ENCODE results near the gene ZPBP2.
"Not testable (repeated sequence)": the region's sequence is repeated elsewhere in the genome, so short reads cannot be mapped to it uniquely, and the experiment has no call there.

The ZPBP2 gene

DNA sequence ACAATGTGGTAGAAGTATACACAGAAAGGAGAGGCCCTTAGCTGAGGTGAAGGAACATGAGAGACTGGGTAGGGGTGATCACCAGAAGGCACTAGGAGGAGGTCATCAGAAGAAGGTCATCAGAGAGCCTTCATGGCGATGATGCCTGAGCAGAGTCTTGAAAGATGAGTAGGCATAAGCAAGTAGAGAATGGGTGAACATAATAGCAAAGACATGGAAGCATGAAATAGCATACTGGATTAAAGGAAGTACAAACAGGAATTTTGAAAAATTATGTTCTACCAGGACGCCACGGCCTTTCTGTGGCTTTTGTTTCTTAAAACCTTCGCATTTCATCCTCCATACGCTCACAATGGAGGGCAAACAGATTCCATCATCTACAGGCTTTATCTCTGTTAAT lies 6.8 kb upstream of the ZPBP2 start:
- no peak for DNase-seq

DNA sequence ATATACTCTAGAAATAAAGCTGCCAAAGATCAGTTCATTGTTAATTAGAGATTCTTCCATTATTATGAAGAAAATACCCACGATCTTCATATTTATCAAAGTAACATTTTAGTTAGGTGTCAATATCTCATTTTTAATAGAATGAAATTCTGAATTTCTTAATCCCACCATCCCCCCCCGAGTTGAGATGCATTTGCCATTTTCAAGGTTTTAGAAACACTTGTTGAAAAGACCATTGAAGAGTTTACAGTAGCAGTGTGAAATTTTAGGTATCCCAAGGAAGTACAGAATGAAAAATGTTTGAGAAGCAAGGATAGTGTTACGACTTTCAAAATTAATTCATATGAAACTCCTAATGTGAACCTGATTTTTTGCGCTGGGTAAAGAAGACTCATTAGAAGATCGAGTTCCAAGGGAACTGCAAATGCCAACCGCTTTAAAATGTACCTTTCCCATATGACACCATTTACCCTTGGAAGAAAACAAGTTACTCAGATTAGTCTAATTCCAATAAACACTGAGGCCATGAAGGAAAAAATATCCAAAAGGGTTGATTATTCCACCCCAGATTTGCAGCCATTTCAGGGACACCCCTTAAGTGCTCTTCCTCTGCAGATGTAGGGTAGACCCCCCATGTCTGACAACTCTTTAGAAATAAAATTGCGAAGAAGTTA lies 4.6 kb upstream of the ZPBP2 start:
- DNase-seq: no peak

DNA sequence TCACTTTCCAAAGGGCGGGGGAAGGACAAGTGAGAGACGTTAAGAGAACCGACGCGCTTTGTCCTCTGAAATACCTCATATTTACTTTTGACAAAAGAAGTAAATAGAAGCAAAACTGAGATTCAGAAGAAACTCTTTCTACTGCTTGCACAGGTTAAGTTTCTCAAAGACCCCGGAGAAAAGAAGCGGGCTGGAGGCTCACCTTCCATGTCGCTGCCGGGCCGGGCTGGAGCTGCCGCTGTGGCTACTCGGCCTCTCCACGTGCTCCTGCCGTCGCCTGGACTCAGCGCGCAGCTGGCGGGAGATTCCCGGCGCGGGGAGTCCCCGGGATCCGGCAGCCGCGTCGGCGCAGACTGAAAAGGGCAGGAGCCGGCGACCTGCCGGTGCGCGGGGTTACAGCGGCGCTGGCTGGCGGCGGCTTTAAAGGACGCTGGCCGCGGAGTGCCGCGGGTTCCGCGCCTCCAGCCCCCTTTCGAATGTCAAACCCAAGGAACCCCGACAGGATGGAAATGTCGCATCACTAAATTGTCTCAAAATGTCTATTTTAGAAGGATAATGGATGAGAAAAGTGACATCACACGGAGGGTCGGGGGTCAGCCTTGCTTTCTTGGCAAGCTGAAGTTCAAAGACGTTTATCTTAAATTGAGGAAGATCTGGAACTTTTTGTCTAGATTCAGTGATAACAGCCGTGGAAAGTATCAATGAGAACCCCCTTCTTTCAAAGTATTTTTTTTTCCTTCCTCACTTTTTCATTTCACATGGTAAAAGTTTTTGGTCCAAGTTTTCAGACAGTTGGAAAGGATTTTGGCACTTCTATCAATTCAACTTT lies 3.9 kb upstream of the ZPBP2 start, which contains the start of gene IKZF3:
TSS of gene IKZF3 (minus strand) at position 395 of the 829 bp plus-strand sequence. CDS start at position 209, 186 bp downstream.
- peak; percentile 90 for DNase-seq

DNA sequence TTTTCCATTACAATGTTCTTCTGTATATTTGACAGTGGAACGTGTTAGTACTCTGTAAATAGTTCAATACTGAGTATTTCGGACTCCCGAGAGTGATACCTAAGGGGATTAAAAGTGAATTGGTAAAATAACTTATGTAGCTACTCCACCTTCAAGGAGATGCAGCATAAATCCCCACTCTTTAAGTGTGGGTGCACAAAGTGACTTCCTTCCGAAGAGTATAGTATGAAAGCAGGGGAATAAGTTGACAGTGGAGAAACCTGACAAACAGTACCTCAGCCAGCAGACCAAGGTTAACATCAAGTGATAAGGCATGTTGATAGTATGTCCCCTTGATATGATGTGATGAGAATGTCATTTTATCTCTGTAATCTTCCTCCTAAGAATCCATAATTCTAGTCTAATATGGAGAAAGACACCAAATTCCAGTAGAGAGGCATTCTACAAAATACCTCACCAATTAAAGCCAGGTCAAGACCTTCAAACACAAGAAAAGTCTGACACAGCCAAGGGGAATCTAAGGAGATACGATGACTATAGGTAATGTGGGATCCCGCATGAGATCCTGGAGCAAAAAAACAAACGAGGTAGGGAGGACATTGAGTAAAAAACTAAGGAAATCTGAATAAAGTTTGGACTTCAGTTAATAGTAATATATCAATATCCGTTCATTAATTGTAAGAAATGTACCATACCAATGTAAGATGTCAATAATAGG lies 1.8 kb upstream of the ZPBP2 start:
- no peak for DNase-seq

DNA sequence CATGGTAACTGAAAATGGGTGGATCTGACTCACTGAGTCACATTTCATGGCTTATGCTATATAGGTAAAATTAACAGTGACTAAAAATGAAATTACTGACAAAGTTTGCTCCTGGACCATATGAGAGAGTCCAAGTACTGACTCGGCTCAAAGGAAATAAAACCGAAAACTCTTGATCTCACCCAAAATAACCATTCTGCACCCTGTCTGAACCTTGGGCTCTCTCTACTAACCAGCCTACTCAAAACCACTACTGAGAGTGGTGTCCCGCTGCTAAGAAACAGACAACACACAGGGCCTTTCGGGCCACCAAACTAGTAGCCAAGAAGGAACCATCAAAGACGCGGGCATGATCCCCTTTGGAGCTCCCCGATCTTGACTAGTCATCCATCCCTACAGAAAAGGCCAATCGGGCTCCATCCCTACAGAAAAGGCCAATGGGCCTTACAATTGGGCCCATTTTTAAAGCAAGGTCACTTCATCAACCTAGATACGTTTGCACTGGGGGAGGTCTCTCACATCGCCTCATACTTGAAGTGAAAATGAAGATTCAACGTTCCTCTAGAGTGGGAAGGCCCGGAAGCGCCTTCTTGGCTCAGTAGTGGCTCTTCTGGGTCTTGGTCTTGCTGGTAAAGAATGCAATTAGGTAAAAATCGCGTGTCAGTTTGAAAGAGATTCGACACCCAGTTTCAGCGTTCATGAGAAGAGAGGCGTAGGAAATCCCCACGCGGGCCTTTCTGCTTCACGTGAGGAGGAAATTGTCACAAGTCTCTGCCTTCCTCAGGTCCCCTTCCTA lies 720 bp upstream of the ZPBP2 start:
- peak; percentile 81 for DNase-seq

DNA sequence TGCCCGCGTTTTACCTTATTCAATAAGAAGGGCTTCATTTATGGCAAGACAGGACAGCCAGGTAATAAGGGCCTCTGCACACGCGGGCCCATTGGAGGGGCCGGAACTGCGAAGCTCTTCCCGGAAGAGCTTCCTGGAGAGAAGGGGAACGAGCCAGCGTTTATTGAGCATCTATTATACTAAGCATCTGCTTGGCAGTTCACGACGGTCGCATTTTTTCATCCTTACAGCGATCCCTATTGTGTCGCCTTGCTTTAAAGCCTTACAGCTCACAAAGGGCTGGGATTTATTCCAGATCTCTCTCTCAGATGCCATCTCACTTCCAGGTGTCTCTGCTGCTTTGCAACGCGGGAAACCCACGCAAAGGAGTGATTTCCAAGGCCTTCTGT lies 546 bp downstream of the ZPBP2 start:
- DNase-seq: no peak

DNA sequence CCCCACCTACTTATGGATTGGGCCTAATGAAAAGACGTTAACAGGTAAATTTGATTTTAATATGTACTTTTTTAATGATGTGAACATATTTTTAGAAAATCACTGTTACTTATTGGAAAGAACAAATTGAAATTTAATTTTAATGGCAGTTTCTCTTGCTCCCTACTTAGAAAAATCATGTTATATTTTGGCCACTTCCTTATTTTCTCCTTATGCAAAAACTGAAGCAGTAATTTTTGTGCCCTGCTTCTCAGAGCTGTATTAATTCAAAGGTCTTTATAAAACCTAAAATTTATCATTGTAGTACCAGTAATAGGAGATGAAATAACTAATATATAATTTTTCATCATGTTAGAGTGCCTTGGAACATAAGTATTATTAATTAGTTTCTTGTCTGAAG lies 2.8 kb downstream of the ZPBP2 start:
- DNase-seq: no peak

DNA sequence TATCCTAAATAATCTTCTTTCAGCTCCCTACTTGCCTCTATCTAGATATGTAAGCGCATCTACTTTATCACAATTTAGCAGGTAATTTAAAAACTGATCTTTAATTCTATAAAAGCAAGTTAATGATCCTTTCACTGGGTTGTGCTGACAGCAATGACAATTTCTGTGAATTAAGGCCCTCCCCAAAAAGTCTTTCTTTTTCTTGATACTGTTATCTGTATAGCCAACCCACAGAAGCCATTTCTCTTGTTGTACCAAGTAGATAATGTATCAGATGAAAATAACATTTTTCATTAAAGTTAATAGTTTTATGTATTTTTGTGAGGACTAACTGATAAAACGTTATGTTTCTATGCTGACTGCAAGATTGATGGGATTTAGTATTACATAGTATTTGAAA lies 3.8 kb downstream of the ZPBP2 start:
- DNase-seq: no peak

DNA sequence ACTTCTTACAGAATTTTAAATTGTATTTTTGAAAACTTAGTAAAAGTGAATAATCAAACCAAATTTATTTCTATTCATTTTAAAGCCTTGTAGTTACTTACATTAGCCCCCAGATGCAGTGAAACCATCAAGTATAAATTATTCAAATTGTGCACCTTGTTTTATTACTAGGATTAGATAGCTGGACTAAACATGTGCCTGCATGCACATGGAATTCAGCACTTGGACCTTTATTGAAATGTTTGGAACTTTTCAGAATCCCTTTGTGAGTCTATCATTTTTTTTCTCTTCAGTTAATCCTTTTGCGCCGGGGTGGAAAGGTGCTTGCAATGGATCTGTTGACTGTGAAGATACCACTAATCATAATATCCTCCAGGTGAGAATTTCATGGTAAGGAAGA lies 4.7 kb downstream of the ZPBP2 start:
- DNase-seq: no peak

DNA sequence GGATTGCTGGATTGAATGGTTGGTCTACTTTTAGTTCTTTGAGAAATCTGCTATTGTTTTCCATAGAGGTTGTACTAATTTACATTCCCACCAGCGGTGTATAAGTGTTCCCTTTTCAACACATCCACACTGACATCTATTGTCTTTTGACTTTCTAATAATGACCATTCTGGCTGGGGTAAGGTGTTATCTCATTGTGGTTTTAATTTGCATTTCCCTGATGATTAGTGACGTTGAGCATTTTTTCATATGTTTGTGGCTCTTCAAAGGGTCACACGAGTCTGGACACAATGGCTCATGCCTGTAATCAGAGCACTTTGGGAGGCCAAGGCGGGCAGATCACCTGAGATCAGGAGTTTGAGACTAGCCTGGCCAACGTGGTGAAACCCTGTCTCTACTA lies 18.1 kb downstream of the ZPBP2 start:
- not testable (repeated sequence) for DNase-seq

DNA sequence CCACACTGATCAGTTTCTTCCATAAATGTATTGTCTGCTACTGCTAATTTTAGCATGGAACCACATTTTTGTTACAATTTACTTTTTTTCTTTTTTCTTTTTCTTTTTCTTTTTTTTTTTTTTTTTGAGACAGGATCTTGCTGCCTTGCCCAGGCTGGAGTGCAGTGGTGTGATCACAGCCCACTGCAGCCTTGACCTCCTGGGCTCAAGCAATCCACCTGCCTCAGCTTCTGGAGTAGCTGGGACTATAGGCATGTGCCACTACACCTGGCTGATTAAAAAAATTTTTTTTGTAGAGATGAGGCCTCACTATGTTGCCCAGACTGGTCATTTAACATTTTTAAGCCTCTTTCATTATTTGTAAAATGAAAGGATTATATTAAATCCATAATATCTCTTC lies 19.1 kb downstream of the ZPBP2 start:
- no peak for DNase-seq

DNA sequence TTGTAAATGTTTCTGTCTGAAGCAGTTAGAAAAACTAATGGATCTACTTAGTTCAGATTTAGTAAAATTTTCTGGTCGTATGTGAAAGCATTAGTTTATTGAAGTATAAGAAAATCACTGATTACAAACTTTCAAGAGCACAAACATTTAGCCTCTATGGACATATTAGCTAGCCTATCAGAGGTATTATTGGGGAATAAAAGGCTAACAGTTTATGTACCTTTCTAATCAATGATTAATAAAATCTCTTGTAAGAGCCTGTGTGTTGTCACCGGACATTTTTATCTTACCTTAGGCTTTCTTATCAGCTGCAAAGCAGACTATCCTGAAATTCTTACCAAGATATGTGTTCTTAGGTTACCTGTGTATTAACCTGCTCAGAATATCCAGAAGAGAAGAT lies 21.2 kb downstream of the ZPBP2 start:
- DNase-seq: no peak

DNA sequence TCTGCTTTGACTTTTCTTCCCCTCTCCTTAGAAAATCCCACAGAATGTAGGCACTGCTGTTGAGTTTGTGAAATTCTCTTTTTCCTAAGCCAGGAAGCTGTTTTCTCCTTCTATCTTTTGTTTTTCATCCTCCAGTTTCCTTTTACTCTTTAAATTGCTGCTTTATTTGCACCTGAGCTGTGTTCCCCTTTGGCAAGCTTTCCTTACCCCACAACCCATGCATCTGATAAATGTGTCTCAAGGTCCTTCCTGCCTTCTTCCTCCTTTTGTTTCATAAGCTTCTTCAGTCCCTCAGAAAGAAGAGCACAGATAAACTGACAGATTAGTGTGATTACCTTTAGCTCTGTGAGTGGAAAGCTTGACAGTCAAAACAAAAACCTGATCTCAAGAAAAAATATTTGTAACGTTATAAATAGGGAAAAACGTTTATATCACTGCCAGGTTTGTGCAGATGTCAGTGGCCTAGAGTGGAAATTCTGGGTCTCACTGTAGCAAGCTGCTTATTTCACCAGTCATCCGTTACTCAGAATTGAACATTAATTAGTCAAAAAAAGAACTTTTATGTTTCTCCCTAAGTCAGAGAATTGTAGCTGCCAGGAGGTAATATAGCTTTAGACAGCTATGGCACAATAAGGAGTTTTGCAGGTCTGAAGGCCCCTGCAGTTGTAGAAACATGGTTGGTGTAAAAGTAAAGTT lies 26.8 kb downstream of the ZPBP2 start:
- DNase-seq: no peak

DNA sequence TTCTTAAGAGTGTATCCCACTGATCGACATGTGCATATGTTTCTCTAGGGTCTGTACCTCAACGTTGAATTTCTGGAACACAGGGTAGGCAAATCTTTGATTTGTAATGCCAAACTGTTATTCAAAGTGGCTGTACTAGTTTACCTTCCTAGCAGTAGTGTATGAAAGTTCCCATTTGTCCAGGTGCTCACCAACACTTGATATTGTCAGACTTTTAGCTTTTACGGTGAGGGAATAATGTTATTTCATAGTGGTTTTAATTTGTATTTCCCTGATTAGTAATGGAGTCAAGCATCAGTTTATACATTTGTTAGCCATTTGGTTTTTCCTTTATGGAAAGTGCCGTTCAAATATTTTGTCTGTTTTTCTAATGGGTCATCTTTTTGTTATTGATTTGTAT lies 30.1 kb downstream of the ZPBP2 start:
- no peak for DNase-seq

DNA sequence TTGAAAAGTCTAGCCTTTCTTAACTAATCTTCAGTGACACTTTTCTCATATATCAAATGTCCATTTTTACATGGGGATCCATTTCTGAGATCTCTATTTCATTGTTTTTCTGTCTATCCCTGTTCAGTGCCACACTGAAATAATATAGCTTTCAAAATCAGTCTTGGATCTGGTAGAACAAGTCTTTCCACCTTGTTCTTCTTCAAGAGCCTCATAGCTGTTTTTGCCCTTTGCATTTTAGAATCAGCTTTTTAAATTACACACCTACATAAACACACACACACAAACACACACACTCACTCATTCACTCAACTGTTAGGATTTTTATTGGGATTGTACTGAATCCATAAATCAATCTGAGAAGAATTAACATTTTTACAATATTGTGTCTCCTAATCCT lies 31.2 kb downstream of the ZPBP2 start:
- DNase-seq: no peak

DNA sequence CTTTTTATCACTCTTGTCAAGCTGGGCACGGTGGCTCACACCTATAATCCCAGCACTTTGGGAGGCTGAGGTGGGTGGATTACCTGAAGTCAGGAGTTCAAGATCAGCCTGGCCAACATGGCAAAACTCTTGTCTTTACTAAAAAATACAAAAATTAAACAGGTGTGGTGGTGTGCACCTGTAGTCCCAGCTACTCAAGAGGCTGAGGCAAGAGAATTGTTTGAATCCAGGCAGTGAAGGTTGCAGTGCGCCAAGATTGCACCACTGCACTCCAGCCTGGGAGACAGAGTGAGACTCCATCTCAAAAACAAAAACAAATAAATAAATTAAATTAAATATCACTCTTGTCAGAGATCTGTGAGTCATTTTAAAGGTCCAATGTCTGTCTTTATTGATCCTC lies 34.0 kb downstream of the ZPBP2 start:
- not testable (repeated sequence) for DNase-seq

DNA sequence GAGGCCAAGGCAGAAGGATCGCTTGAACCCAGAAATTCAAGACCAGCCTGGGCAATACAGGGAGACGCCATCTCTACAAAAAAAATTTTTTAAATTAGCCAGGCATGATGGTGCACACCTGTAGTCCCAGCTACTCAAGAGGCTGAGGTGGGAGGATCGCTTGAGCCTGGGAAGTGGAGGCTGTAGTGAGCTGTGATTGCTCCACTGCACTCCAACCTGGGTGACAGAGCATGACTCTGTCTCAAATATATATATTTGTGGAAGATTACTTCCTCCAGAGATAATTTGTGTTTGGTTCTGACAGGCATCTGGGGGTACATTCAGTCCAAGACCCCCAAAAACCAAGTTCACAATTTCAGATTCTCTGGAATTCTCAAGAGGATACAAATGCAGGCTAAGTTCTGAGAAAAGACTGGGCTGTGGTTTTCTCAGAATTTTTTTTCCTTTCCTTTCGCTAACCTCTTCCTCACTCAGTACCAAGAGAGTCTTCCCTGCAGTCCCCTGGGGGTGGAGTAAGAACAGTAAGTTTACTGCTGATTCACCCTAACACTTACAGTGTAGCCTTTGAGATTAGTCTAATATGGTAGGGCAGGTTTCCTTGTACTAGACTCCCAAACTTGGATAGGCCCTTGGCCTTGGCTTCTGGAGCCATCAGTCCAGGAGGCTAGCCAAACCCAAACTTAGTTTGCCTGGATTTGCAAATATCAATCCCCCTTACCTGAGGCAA lies 35.3 kb downstream of the ZPBP2 start:
- DNase-seq: no peak

DNA sequence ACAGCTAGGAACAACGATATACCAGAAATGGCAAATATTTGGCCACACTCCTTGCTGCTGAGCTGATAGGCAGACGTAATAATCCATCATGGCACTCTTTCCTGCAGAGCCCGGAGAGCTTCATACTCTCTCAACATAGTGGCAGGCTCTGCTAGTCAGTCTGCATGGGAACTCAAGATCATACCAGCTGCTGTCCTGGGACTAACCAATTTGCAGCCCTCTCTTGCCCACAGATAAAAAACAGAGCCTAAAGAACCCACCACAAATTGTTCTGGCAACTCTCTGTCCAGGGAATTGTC lies 36.9 kb downstream of the ZPBP2 start:
- DNase-seq: no peak

DNA sequence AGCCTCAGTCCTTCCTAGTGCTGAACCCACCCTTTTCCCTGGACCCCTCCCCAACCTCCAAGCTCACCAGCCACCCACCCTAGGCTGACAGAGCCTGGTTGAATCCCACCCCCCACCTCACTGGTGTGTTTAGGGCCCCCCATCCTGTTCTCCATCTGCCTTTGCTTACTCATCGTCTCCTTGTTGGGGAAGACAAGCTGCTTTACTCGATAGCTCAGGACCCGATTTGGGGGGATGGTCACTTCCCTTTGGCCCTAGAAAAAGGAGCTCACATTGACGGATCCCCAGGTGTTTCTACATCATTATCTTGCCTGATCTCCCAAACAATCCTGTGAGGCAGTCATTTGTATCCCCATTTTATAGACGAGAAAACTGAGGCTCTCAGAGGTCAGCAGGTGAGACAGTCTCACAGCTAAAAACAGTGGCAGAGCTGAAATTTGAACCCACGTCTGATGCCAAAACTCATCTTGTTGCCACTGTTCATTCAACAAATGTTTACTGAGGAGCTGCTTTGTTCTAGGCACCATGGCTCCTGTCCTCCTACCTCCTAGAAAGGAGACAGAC lies 40.9 kb downstream of the ZPBP2 start:
- no peak for DNase-seq

DNA sequence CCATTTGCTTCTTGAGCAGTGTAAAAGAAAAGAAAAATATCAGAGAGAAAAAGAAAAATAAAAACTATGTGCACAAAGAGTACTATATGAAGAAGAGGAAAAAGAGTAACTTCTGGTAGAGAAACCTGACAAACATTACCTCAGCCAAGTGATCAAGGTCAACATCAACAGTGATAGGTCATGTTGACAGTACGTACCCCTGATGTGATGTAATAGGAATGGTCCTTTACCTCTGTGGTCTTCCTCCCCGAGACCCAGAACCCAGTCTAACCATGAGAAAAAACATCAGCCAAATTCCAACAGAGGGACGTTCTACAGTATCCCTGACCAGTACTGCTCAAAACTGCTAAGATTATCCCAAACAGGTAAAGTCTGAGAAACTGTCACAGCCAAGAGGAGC lies 46.0 kb downstream of the ZPBP2 start:
- no peak for DNase-seq

DNA sequence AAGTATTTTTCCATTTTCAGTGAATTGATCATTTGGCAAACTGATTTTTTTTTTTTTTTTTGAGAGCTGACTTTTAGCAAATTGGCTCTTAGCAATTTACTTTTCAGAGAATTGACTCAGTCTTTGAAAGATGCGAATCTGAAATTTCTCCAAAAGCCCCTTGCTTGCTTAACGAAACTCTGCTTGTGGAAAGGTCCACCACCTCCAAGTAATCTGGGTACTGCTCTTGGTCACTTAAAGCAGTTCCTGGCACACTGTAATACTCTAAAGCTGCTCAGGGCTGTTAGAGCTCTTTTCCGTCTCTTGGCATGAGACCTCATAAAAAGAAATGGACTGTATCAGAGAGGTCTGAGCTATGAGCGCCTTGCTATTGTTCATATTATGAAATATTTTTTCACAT lies 47.6 kb downstream of the ZPBP2 start:
- no peak for DNase-seq

DNA sequence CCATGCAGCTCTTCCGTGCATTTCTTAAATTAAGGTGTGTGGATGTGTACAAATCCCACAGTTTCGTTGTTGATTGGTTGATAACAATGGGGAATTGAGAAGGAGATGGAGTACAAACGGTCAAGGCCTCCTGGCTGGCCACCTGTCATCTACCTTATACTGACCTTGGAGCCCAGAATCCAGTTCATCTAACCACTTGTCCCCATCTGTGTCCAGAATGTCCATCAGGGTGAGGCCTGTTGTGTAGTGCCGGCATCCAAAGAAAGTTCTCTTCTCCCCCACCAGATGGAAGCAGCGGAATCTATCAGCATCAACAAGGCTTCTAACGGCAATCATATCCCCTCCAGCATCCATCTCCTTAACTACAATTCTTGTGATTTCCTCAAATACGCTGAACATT lies 48.9 kb downstream of the ZPBP2 start:
- no peak for DNase-seq
